Superior temporal gyrus (tissue), 1 donor: ENCODE results near the gene RNF223.
A peak's percentile ranks its signal among the peaks of the same experiment; 100 is the strongest.

Experiments used
- DNase-seq: peaks from one replicate; pipeline ENCODE4 v3.0.0-alpha.2; 2016; ENCODE audit errors: extremely low spot score

The RNF223 gene

GRCh38 chr1:1073743-1074587 is at the start of gene RNF223:
Gene RNF223, minus strand, starts transcription at chr1:1074306. Its CDS starts 1,740 bp downstream, at chr1:1072566.
- no peak for DNase-seq

- DNase-seq: no peak
Observed at GRCh38 chr1:1122981-1123480, 48.9 kb upstream of the RNF223 start.

- peak; percentile 79 for DNase-seq
Observed at GRCh38 chr1:1122078-1122811, 48.1 kb upstream of the RNF223 start.

GRCh38 chr1:1121611-1122077 is 47.5 kb upstream of the RNF223 start:
- DNase-seq: no peak

GRCh38 chr1:1120866-1121591 is 46.9 kb upstream of the RNF223 start:
- no peak for DNase-seq

GRCh38 chr1:1120096-1120495 is 46.0 kb upstream of the RNF223 start:
- no peak for DNase-seq

GRCh38 chr1:1119272-1119890 is 45.3 kb upstream of the RNF223 start:
- DNase-seq: no peak

- no peak for DNase-seq
Observed at GRCh38 chr1:1118876-1119220, 44.7 kb upstream of the RNF223 start.

GRCh38 chr1:1118011-1118875 is 44.1 kb upstream of the RNF223 start:
- DNase-seq: no peak

- DNase-seq: no peak
Observed at GRCh38 chr1:1117469-1117831, 43.3 kb upstream of the RNF223 start.

GRCh38 chr1:1116701-1117468 is 42.8 kb upstream of the RNF223 start:
- no peak for DNase-seq

GRCh38 chr1:1115786-1116700 is 41.9 kb upstream of the RNF223 start, which contains the start of gene C1orf159:
Gene C1orf159, minus strand, starts transcription at chr1:1116089. Its CDS starts 24,546 bp downstream, at chr1:1091543.
- peak; percentile 98 for DNase-seq

GRCh38 chr1:1115136-1115785 is 41.2 kb upstream of the RNF223 start:
- no peak for DNase-seq

GRCh38 chr1:1114431-1114830 is 40.3 kb upstream of the RNF223 start:
- no peak for DNase-seq

- DNase-seq: no peak
Observed at GRCh38 chr1:1112237-1112985, 38.3 kb upstream of the RNF223 start.

GRCh38 chr1:1111516-1112236 is 37.6 kb upstream of the RNF223 start:
- no peak for DNase-seq

GRCh38 chr1:1110561-1110971 is 36.5 kb upstream of the RNF223 start:
- no peak for DNase-seq
